GM18520 (cell line): ENCODE measurements around the gene AMIGO3.

Experiments
- ATAC-seq: cut with Tn5 transposase; IDR thresholded peaks from one replicate; pipeline ENCODE4 v1.9.1; 2021; ENCODE audit not compliant: unreplicated experiment

The AMIGO3 gene

GRCh38 chr3:49725906-49726681, 6.6 kb upstream of the AMIGO3 start:
- ATAC-seq, result no peak

- no peak for ATAC-seq
These were observed 5.1 kb upstream of the AMIGO3 start for GRCh38 chr3:49724586-49724985.

GRCh38 chr3:49723628-49724551, 4.4 kb upstream of the AMIGO3 start, which contains the start of gene GMPPB:
Gene GMPPB (minus strand): TSS chr3:49723951. CDS start chr3:49723726, 225 bp downstream.
- peak; percentile 83 for ATAC-seq

DNA sequence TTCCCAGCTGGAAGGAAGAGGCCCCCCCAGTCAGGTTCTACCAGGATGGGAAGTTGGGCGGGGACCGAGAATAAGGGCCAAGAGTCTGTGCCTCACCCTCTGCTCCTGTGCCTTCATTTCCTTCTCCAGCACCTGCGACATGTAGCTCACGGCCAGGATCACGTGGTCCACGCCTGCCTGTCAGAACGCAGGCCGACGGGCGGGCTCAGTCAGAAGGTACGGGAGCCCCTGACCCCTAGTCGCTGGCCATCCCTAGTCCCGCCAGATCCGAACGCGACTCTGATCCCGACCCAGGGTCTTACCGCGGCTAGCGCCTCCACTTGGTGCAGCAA, 3.8 kb upstream of the AMIGO3 start:
- no peak for ATAC-seq

- ATAC-seq, result no peak
These were observed 3.4 kb upstream of the AMIGO3 start for GRCh38 chr3:49722896-49723295.

- ATAC-seq, result no peak
These were observed 2.7 kb upstream of the AMIGO3 start for GRCh38 chr3:49721896-49722781.

DNA sequence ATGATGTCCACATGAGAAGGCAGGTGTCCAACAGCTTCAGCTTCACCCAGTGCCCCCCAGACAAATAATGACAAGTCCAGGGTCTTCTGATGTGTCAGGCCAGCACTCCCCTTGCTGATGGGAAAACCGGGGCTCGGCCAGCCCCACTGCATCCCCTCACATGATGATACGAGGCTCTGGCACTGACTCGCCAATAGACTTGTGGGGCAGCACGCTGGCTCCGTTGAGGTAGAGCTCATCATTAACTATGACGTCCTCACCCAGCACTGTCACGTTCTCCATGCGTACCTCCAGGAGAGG, 2.1 kb upstream of the AMIGO3 start:
- no peak for ATAC-seq

GRCh38 chr3:49720855-49721595, 1.5 kb upstream of the AMIGO3 start:
- no peak for ATAC-seq

GRCh38 chr3:49718858-49719213, 648 bp downstream of the AMIGO3 start:
- ATAC-seq, result no peak

DNA sequence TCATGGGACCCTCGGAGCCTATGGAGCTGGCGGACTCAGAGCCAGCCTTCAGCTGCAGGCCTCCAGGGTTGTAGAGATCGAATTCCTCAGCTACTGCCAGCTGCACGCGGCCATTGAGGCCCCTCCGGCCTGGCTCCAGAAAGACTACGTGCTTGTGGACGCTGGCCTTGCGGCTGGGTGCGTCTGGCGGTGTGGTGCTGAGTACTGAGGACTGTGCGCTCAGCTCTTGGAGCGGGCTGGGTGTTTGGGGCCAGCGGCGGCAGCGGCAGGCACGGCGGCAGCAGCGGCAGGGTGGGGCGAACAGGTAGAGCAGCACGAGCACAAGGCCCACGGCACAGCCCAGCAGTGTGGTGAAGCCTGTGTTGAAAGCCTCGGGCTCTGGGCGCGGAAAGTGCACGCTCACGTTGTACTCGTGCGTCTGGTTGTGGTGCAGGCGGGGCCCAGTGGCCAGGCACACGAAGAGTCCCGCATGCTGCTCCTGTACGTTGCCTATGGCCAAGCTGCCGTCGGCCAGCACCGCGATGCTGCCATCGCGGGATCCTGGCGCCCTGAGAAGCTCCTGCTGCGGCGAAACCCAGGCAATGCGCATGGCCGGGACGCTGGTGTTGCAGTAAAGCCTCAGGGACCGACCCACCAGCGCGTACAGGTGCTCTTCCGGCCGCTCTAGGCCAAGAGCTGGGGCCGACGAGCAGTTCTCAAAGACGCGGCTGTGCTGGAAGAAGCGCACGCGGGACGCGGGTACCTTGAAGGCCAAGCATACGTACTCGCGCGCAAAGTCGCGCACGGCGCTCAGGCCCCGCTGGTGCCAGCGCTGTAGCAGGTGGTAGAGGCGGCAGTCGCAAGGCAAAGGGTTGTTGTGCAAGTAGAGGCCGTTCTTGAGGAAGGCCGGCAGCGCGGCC, 1.3 kb downstream of the AMIGO3 start:
- no peak for ATAC-seq

DNA sequence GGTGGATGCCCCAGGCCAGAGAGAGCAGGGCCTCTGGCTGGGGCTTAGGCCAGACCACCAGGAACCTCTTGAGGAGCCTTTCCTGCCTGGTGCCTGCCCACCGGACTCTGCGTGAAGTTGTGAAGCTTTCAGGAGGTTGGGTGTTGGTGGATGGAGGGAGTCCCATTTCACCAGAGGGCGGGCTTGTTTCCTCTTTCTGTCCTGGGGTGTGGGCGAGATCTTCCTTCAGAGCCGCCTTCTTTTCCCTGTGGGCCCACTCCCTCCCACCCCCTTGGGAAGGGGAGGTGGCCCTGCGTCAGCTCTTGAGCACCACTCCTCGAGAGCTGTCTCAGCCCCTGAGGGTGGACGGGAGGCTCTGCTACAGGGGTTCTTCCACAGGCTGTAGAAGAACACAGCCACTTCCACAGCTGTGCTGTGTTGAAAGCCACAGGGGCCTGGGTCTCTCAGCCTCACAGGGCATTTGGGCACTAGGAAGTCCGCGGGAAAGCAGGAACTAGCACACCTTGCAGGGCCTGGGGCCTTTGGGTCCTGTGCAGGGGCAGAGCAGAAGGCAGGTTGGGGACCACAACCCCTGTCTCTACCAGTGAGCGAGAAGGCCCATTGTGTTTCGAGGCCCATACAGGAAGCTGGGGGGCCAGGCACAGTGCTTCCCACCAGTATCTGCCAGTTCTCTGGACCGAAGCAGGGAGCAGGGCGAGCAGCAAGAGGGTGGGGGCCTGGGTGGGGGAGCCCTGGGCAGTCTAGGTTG, 2.1 kb downstream of the AMIGO3 start:
- ATAC-seq, result no peak

DNA sequence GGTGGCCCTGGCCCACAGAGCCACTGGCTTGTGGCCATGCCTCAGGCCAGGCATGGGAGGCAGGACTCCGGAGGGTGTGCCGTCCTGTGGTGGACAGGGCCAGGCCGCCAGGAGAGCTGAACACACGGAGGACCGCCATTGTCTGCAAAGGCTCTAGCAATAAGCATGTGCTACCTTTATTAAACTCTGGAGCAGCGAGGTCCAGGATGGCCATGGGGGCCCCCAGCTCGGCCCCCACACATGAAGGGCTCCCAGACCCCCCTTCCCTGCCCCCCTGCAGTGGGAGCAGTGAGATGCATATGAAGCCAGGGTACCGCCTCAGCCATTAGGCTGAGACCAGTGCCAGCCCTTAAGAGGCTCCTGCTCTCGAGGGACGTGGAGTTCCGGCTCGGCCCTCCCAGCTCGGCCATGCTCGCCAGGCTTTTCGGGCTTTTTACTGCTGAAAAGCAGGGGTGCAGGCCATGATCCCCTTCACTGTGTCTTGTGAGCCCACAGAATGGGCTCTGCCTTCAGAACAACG, 2.7 kb downstream of the AMIGO3 start:
- no peak for ATAC-seq

DNA sequence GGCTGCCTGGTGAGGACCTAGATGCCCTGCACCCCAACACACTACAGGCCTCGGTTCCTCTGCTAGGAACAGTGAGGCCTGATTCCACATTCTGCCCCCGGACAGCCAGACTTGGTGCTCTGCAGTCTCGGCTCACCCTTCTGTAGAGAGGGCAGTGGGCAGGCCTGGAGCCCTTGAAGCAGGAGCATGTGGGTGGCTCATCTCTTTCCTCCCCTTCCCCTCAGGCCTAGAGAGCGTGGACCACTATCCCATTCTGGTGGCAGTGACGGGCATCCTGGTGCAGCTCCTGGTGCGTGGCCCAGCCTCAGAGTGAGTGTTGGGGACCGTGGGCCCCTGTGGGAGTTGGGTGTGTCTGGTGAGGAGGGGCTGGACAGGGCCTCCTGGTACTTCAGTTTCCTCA, 3.3 kb downstream of the AMIGO3 start:
- ATAC-seq, result no peak

- no peak for ATAC-seq
These were observed 3.8 kb downstream of the AMIGO3 start for GRCh38 chr3:49715611-49716121.

GRCh38 chr3:49714728-49715550, 4.5 kb downstream of the AMIGO3 start:
- ATAC-seq, result no peak

DNA sequence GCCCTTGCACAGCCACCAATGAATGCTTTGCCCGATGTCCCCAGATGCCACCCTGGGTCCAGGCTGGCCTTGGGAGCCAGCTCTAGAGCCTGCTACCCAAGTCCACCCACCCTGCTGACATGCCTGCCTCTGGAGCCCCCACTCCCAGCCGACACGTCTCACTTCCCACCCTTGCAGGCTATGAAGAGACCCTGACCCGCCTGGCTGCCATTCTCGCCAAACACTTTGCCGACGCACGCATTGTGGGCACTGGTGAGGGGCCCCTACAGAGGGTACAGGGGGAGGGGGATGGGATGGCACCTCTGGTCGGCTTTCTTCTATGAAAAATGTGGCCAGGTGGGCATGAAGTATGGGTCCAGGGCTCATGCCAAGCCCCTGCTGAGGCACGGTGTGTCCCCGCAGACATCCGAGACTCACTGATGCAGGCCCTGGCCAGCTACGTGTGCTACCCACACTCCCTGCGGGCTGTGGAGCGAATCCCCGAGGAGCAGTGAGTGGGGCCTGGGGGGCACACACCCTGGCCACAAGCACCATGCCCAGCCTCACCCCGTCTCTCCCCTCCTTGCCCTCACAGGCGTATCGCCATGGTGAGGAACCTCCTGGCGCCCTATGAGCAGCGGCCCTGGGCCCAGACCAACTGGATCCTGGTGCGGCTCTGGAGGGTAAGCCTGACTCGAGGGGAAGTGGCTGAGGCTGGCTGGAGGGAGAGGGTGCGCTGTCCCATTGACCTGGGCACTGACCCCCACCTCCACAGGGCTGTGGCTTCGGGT, 6.0 kb downstream of the AMIGO3 start:
- no peak for ATAC-seq
